PFSK-1 (cell line): Measurements from ENCODE around the gene DDC.

Source experiments
- FOXP2 ChIP-seq: optimal IDR thresholded peaks from 2 replicates; pipeline ENCODE3; 2011; ENCODE audit warnings: borderline replicate concordance, control low read depth, inconsistent platforms; ENCODE audit not compliant: insufficient read depth; ENCODE audit errors: extremely low read length, extremely low read depth
- POLR2AphosphoS5 ChIP-seq: IDR thresholded peaks from 2 replicates; pipeline ENCODE4 v1.6.1; 2012; ENCODE audit warnings: low read depth, mild to moderate bottlenecking, control low read depth, low read length, moderate library complexity
- REST ChIP-seq, 2 experiments: IDR thresholded peaks; 2 replicates each; pipeline versions ENCODE4 v1.6.1 to v1.8.0; 2011 to 2012; ENCODE audit warnings: low read depth in 2 of 2, low read length in 2 of 2, control low read depth in 1 of 2, inconsistent platforms in 1 of 2, mild to moderate bottlenecking in 1 of 2, moderate library complexity in 1 of 2; ENCODE audit not compliant: insufficient read depth in 1 of 2
- SIN3A ChIP-seq: IDR thresholded peaks from 2 replicates; pipeline ENCODE4 v1.6.1; 2012; ENCODE audit warnings: mild to moderate bottlenecking, low read length, moderate library complexity, borderline replicate concordance; ENCODE audit not compliant: insufficient read depth
- TAF1 ChIP-seq: IDR thresholded peaks from 2 replicates; pipeline ENCODE4 v1.6.1; 2012; ENCODE audit warnings: low read length, control low read depth, borderline replicate concordance; ENCODE audit not compliant: insufficient read depth

The DDC gene

DNA sequence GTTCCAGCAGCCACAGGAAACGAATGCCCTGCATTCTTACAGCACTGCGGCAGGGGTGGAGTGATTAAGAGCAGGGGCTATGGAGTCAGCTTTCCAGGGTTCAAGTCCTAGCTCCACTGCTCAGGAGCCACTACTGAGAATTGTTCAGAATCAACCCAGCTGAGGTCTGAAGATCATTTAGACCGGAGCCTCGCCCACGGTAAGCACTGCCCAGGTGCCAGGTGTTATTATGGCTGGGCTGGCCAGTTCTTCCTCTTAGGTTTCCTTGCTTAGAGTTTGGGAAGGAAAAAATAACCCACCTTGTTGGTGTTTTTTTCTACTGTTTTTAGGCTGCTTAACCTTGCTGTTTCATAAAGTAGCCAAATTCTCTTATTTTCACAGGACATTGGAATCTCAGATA, 110.2 kb downstream of the DDC start:
- no peak for TF ChIP-seq REST (IDR thresholded peaks at IDR 0.05; ENCODE audit: insufficient read depth in 1 of 2, low read depth in 2 of 2, low read length in 2 of 2)
- no peak for TF ChIP-seq POLR2AphosphoS5
- no peak for TF ChIP-seq SIN3A
- TF ChIP-seq FOXP2: no peak
- TF ChIP-seq TAF1: no peak

GRCh38 chr7:50450590-50451032, 114.6 kb downstream of the DDC start:
- TF ChIP-seq TAF1: no peak
- no peak for TF ChIP-seq POLR2AphosphoS5
- TF ChIP-seq FOXP2: no peak
- TF ChIP-seq REST (IDR thresholded peaks at IDR 0.05; ENCODE audit: insufficient read depth in 1 of 2, low read depth in 2 of 2, low read length in 2 of 2): no peak
- TF ChIP-seq SIN3A: no peak

DNA sequence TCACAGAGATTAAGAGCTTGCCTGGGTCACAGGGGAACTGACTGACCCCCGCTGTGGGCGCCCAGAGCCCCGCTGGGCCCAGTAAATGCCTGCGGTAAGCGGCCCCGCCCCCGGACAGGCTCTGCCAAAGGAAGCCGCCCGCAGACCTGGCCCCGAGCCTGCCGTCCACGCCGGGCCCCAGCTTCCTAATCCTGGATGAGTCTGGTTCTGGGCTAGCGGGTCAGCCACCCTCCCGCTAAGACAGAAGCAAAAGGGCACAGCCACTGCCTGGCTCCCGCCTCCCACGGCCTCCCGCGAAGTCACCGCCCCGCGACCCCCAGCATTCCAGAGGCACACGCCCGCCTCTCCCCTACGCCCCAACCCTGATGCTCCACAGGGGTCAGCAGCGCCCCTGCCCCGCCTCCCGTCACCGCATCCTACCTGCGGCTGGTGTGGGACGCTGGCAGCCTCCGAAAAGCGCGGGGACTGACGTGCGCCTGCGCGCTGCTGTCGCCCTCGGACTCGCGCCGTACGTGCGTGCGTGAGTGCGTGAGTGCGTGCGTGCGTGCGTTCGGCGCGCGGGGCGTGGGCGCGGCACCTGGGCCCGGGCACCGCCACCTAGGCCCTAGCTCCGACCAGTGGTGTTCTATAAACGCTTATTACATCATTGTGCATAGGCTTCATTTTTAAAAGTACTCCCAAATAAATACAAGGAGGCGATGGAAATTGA, 115.2 kb downstream of the DDC start, which contains the start of gene FIGNL1:
TSS of gene FIGNL1 (minus strand) at position 470 of the 709 bp plus-strand sequence. CDS start 3,063 bp downstream, outside the sequence.
- 0 out of 2 replicates have a peak, but pooled peaks have one; percentile 32 for TF ChIP-seq SIN3A
- peak; percentile 90 for TF ChIP-seq FOXP2
- TF ChIP-seq REST (IDR thresholded peaks at IDR 0.05; ENCODE audit: insufficient read depth in 1 of 2, low read depth in 2 of 2, low read length in 2 of 2): no peak
- peak; percentile 88 for TF ChIP-seq POLR2AphosphoS5

- no peak for TF ChIP-seq POLR2AphosphoS5
- no peak for TF ChIP-seq TAF1
- TF ChIP-seq FOXP2: no peak
These were observed 115.7 kb downstream of the DDC start for GRCh38 chr7:50449501-50449880.

DNA sequence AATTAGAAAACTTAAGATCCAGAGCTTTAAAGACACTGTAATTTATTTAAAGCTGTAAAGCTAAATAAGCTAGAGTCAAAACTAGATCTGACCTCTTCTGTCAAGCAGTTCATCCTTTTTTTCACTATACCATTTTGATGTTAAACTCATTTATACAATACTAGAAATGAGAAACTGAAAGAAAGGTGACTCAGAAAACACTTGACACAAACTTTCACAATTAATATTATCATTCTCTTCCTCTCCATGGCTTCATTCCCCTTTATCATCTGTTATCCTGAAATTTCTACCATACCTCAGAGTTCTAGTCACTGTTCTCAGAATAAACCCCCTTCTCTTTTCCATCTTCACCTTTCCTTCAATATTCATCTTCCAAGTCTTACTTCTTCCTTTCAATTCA, 116.4 kb downstream of the DDC start:
- TF ChIP-seq SIN3A (no peak), FOXP2 (no peak), POLR2AphosphoS5 (no peak), REST (IDR thresholded peaks at IDR 0.05; ENCODE audit: insufficient read depth in 1 of 2, low read depth in 2 of 2, low read length in 2 of 2) (no peak), TAF1 (no peak)
